OCI-LY7 (cell line): ENCODE measurements around the gene ITPA. TPM values are rescaled to one million over a fixed set of nuclear protein-coding genes. Genes with fewer than 3 reads are reported as not detected.

Experiments
- BruUV-seq: library from RNA; stranded (reverse); fragments of 400-500 nt; replicated peaks from 2 replicates; lab custom pipeline; 2021; lab: Mats Ljungman, UMichigan
- CTCF ChIA-PET: fragments of 300-600 bp; sonication (Branson Sonifier 250); formaldehyde crosslinking; loops from one replicate; lab custom pipeline; 2022; ENCODE audit warnings: antibody characterized with exemption; ENCODE audit not compliant: unreplicated experiment; lab: Charles Lee
- POLR2A ChIA-PET: fragments of 300-600 bp; sonication (Branson Sonifier 250); formaldehyde crosslinking; loops from one replicate; lab custom pipeline; 2022; ENCODE audit warnings: antibody characterized with exemption; lab: Charles Lee
- DNase-seq: peaks from one replicate; pipeline ENCODE4 v3.0.0-alpha.2; 2015; ENCODE audit warnings: low spot score
- H2AFZ ChIP-seq: fragments of 200-600 bp; sonication (generic), shearing (Covaris generic); 2 replicates; pipeline ENCODE4 v1.6.1; 2014; ENCODE audit warnings: mild to moderate bottlenecking, antibody characterized with exemption, low read length, moderate library complexity
- H3K27ac ChIP-seq: fragments of 200-600 bp; sonication (generic); 2 replicates; pipeline ENCODE4 v1.5.1; 2014; ENCODE audit warnings: mixed run types, low read depth, mild to moderate bottlenecking, moderate library complexity, low read length, inconsistent platforms; ENCODE audit not compliant: poor library complexity, severe bottlenecking
- H3K36me3 ChIP-seq: fragments of 200-600 bp; sonication (generic); 2 replicates; pipeline ENCODE4 v1.6.1; 2014; ENCODE audit warnings: mild to moderate bottlenecking, antibody characterized with exemption, low read length, moderate library complexity, mixed read lengths; ENCODE audit not compliant: insufficient read depth
- H3K4me1 ChIP-seq: fragments of 200-600 bp; sonication (generic); 2 replicates; pipeline ENCODE4 v1.5.1; 2014; ENCODE audit warnings: mild to moderate bottlenecking, low read length; ENCODE audit not compliant: insufficient read depth, poor library complexity, severe bottlenecking
- H3K4me2 ChIP-seq: fragments of 200-600 bp; sonication (generic); 2 replicates; pipeline ENCODE4 v1.6.1; 2014; ENCODE audit warnings: mild to moderate bottlenecking, low read length
- H3K4me3 ChIP-seq: fragments of 200-600 bp; sonication (generic); 2 replicates; pipeline ENCODE4 v1.5.1; 2014; ENCODE audit warnings: mild to moderate bottlenecking, low read depth, low read length; ENCODE audit not compliant: poor library complexity, severe bottlenecking
- H3K79me2 ChIP-seq: fragments of 200-600 bp; sonication (generic); 2 replicates; pipeline ENCODE4 v1.6.1; 2016; ENCODE audit warnings: low read depth, mild to moderate bottlenecking, low read length, moderate library complexity, mixed read lengths; ENCODE audit not compliant: insufficient read depth
- H3K9me2 ChIP-seq: fragments of 200-600 bp; sonication (generic); 2 replicates; pipeline ENCODE4 v1.6.1; 2016; ENCODE audit warnings: mild to moderate bottlenecking, low read length, mixed read lengths; ENCODE audit not compliant: insufficient read depth
- H3K9me3 ChIP-seq: fragments of 200-600 bp; sonication (generic); 2 replicates; pipeline ENCODE4 v1.6.1; 2014; ENCODE audit warnings: mild to moderate bottlenecking, mixed run types, low read length, mixed read lengths
- H4K20me1 ChIP-seq: fragments of 200-600 bp; sonication (generic); 2 replicates; pipeline ENCODE4 v1.6.1; 2014; ENCODE audit warnings: mild to moderate bottlenecking, antibody characterized with exemption, low read length, moderate library complexity, mixed read lengths; ENCODE audit not compliant: insufficient read depth
- CTCF ChIP-seq: fragments of 200-600 bp; sonication (generic); conservative IDR thresholded peaks from 2 replicates; pipeline ENCODE4 v1.5.1; 2014; ENCODE audit warnings: mild to moderate bottlenecking, antibody characterized with exemption, low read length, moderate library complexity, mixed read lengths
- EZH2phosphoT487 ChIP-seq: fragments of 200-600 bp; sonication (generic); IDR thresholded peaks from 2 replicates; pipeline ENCODE4 v1.6.1; 2018; ENCODE audit warnings: low read depth, borderline replicate concordance, mild to moderate bottlenecking, mixed run types, antibody characterized with exemption, low read length, moderate library complexity, mixed read lengths
- intact Hi-C: fragments of 100-400 bp; cut with micrococcal nuclease; formaldehyde crosslinking; loops from one replicate; pipeline ENCODE4 v1.10.0; 2022; ENCODE audit not compliant: unreplicated experiment
- total RNA-seq, 2 experiments: library from RNA; depleted of rRNA in 1 of 2; stranded (reverse); fragments of >200 nt in 1 of 2; shearing (Covaris generic) in 1 of 2; gene quantifications; 2 replicates each; pipeline ENCODE4 v1.2.3, GENCODE V29; 2014 to 2022

The ITPA gene
- total RNA-seq, 2 experiments from 2014 or later = 58.0 to 62.4 TPM

- ChIA-PET POLR2A (interaction anchor here (0.6 to 1.1 kb wide), 3 partner anchors 18 to 449 kb away, joined by 3 read pairs; no protein-coding TSS in a partner anchor), CTCF (no interaction called here)
- Histone ChIP-seq H3K36me3 (peaks cover 9% of the 10 kb centered on the region), H3K4me3 (no peak overlapping the region), H4K20me1 (peaks cover 17% of the 10 kb centered on the region), H3K9me3 (no peaks in the 10 kb centered on the region), H3K4me1 (peaks cover 38% of the 10 kb centered on the region), H2AFZ (no peak overlapping the region), H3K79me2 (peaks cover 36% of the 10 kb centered on the region), H3K4me2 (no peak overlapping the region), H3K27ac (no peak overlapping the region), H3K9me2 (no peaks in the 10 kb centered on the region)
- TF ChIP-seq EZH2phosphoT487 (no peak), CTCF (no peak)
- no TSS peak for BruUV-seq
- intact Hi-C loops = no loop called here
- DNase-seq = no peak
Observed at GRCh38 chr20:3161316-3162079, 47.8 kb upstream of the ITPA start.

GRCh38 chr20:3162080-3162611 is 47.2 kb upstream of the ITPA start:
- H4K20me1 ChIP-seq = peaks cover 11% of the 10 kb centered on the region; the same call in 1 of the 2 replicates
- H3K9me3 ChIP-seq = no peaks in the 10 kb centered on the region
- TF ChIP-seq EZH2phosphoT487 (no peak), CTCF (no peak)
- no peak for DNase-seq
- ChIA-PET CTCF (no interaction called here), POLR2A (interaction anchor here (0.6 kb wide), 1 partner anchor 313 kb away, joined by 3 read pairs; no protein-coding TSS in a partner anchor)
- H3K4me1 ChIP-seq = peaks cover 33% of the 10 kb centered on the region
- H3K4me2 ChIP-seq = peak overlapping the region; percentile 1; the same call in 1 of the 2 replicates
- no TSS peak for BruUV-seq
- peaks cover 30% of the 10 kb centered on the region for H3K79me2 ChIP-seq
- no peak overlapping the region for H2AFZ ChIP-seq
- H3K36me3 ChIP-seq = peaks cover 3% of the 10 kb centered on the region
- H3K27ac ChIP-seq = no peak overlapping the region
- no peaks in the 10 kb centered on the region for H3K9me2 ChIP-seq
- intact Hi-C loops = no loop called here
- H3K4me3 ChIP-seq = no peak overlapping the region
